Suppressor macrophage (primary cell): ENCODE data around the gene CNNM4.
A peak's percentile ranks its signal among the peaks of the same experiment; 100 is the strongest.

Source experiments
- DNase-seq, 4 experiments: peaks; one replicate each; pipeline ENCODE4 v3.0.0-alpha.2; 2020 to 2022

Gene CNNM4

DNA sequence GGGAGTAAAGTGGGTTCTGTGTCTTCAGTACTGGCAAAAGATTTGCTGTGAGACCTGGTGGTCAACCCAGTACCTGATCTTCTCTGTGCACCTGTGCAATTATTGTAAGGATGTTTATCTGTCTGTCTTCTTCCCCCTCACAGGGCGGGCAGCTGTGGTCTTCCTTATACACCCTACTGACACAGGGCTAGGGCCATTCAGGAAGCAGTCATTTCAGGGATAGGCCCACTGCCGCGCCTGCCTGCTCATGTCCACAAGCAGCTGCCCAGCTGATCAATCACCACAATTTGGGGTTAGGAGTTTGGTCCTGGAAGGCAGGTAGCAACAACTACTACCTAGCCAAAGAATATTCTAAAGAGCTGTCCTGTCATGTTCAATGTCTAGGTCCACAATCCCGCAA lies 1.2 kb upstream of the CNNM4 start:
- no peak for DNase-seq

DNA sequence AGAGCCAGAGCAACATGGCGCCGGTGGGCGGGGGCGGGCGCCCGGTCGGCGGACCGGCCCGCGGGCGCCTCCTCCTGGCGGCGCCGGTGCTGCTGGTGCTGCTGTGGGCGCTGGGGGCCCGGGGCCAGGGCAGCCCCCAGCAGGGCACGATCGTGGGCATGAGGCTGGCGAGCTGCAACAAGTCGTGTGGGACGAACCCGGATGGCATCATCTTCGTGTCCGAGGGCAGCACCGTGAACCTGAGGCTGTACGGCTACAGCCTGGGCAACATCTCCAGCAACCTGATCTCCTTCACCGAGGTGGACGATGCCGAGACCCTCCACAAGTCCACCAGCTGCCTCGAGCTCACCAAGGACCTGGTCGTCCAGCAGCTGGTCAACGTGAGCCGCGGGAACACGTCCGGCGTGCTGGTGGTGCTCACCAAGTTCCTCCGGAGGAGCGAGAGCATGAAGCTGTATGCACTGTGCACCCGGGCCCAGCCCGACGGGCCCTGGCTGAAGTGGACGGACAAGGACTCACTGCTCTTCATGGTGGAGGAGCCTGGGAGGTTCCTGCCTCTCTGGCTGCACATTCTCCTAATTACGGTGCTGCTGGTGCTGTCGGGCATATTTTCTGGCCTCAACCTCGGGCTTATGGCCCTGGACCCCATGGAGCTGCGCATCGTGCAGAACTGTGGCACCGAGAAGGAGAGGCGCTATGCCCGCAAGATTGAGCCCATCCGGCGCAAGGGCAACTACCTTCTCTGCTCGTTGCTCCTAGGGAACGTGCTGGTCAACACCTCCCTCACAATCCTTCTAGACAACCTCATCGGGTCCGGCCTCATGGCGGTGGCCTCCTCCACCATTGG lies 507 bp downstream of the CNNM4 start:
- peak; percentile 25 to 64 (median 50) for DNase-seq

DNA sequence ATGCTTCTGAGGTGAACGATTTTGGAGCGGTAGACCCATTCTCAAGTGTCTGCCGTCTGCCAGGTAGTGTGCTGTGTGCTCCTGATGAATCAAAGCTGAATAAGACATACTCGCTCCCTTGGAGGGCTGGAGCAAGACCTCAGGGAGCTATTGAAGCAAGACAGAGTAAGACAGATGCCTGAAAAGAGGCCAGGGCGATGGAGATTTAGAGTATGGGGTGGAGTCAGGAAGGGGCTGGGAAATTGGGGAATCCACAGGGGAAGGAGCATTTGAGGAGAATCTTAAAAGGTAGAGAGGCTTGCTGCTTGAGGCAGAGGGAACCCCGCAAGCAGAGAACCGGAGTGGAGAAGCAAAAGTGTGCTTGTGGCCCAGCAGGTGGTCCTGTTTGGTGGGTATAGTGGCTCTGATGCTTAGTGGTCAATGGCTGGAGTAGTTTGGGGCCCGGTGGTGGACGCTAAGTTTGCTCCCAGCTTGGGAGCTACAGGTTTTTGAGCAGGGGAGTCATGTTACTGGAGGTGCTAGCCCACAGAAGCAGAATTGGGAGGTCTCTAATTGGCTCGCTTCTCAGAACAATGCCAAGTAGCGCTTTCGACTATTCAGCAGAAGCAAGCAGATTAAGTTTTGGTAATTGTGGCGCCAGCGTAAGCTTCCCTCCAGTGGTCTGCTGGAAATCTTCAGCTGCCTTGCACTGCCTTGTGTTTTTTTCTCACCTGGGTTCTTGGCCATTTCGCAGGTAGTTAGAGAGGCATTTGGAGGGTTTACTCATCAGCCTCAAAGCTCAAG lies 2.0 kb downstream of the CNNM4 start:
- peak in 2 of 4 experiments; percentile 16 to 27 for DNase-seq

DNA sequence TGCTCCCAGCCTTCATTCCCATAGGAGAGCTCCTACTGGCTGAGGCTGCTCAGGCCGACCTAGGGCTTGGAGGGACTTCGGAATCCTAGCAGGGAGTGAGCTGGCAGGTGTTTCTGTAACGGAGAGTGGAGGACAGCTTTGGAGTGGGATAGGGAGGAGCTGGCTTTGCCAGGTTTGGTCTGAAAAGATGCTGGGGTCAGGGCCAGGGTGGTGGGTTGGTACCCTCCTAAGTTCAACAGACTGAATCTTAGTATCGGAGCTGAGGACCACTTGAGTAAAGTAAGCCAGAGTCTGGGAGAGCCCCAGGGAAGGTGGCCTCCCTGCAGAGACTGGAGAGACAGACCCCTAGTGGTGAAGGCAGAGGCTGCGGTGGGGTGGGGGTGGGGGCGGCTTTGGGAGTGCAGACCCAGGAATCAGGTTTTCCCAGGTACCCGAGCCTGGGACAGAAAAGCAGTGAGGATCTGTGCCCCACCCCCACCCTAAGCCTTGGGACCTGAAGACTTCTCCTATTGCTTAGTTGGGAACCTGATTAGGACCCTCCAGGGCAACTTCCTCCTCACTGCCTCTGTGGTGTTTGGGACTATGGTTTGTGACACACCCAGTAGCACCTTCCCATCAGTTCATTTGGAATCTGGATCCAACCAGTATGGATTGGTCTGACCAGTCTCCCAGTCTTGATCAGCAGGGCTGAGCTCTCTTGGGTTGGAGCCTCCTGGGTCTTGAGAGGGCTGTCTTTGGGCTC lies 3.0 kb downstream of the CNNM4 start:
- DNase-seq: peak in 2 of 4 experiments; percentile 18 to 22

DNA sequence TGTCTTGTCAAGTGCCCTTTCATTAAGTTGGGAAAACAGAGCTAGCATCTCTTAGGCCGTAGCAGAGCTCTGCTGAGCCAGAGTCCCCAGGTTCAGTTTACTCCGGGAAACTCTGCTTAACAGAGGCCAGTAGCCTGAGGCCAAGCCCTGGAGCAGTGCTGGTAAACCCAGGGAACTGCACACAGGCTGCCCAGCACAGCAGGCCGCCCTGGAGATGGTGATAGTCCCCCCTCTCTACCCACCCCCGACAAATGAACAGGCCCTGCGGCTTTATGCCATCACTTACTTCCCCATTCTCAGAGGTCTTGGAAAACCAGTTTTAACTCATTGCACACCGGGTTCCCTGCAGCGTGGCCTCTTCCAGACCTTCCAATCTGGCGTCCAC lies 3.5 kb downstream of the CNNM4 start:
- DNase-seq: peak; percentile 73 to 84 (median 82)

DNA sequence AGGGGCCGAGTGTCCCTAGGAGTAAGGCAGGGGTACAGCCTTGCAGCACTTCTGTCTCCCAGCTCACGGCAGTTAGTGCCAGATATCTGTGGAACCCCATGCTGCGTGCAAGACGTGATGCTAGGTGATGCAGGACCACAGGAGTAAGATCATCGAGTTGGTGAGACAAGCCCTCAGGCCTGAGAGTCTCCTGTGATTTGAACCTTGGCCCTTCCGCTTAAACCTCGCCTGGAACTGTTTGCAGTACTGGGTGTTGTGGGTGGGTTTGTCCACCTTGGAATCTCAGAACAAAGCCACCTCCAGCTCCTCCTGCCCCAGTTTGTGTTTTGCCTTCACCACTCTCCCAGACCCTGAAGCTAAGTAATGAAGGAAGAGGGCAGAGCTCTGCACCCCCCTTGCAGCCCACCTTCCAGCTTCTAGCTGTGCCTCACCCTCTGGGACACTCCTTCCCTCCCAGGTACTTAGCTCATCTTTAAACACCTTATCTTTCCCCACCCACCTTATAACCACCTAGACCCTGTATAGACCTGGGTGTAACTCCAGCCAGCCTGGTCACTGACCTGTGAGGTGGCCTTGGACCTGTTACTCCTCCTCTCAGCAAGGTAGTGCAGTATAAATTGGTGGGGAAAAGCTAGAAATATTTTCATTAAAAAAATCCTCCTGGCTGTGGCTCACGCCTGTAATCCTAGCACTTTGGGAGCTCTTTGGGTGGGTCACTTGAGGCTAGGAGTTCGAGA lies 6.6 kb downstream of the CNNM4 start:
- no peak for DNase-seq

DNA sequence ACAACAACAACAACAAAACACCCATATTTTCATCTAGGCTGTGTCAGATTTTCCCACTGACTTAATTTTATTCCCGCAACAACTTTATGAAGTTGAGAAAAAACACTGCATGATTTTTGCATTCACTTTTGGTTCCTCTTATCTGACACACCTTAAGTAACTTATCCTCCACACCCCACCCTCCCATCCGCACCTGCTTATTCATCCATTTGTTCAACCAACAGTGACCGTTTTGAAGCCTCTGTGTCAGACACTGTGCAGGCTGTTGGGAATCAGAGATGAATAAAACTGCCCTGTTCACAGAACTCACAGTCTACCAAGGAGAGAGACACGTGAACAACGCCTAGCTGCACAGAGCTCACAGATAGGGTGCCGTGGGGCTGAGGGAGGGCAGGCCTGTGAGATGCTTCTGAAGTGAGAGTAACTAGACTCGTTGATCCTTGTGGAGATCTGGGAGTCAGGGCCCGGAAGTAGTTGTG lies 7.4 kb downstream of the CNNM4 start:
- no peak for DNase-seq

DNA sequence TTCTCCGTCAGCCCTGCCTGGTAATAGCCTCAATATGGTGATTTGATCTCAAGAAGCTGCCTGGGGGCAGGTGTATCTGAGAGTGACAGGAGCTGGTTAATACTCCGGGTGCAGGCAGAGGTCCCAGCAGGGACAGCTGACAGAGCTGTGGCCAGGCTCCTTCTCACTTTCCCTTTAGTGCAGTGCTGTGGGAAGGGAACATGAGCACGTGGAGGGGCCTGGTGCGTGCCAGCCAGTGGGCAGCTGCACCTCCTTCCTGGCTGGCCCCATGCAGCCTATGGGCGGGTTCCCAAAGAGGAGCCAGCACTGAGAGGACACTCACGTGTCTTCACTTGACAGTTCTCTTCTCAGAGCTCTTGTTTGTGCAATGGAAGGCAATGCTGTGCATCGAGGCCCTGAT lies 9.1 kb downstream of the CNNM4 start:
- DNase-seq: peak; percentile 77 to 91 (median 86)

DNA sequence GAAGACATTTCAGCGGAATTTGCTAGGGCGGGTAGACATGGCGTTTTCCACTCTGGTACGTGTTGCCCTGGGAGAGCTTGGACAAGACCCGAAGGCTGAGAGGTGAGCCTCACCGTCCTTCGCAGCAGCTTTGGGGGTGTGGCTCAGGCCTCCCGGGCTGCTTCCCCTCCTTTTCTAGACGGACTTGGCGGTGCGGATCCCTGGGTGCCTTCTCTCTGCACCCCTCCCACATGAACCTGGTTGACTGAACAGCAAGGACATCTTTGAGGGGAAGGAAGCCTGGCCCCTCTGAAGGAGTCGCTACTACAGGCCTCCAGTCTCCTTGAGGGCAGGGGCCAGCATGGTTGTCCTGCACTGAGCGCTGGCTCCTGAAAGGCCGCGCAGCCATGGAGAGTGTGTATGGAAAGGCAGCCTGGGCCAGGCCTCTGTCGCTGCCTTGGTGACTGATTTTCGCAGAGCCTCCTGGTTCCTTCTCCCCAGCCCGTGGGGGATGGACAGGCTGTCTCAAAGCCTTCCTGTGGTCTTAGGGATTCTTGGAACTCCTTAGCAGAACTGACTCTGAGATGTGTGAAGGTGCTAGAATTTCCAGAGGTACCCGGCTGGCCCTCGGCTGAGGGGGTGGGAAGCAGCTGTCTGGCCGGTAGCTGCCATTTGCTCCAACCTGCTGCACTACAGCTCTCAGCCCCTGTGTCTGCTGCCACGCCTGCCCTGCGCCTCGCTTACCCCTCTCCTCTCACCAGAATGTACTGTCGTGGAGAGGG lies 9.9 kb downstream of the CNNM4 start:
- DNase-seq: no peak

DNA sequence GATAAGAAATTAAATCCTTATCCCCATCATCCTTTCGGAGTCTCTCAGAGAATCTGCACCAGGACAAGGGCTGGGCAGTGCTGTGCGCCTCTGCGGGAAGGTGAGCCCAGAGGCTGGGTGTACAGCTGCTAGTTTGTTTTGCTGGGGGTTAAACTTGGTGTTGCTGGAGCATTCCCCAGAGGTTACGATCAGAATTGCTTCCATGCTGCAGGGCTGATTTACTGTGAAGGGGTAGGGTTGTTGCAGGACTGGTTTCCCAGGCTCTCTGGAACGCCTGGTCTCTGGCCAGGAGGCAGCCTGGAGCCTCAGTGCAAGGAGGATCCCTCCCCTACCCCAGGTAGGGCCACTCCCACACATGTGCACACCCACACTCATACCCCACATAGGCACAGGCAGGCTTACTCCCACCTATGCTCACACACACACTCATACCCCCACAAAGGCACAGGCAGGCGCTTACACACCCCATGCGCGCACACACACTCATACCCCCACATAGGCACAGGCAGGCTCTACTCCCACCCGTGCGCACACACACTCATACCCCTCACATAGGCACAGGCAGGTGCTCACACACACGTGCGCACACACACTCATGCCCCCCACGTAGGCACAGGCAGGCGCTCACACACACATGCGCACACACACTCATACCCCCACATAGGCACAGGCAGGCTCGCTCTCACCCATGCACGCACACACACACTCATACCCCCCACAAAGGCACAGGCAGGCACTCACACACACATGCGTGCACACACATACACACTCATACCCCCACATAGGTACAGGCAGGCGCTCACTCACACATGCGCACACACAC lies 11.3 kb downstream of the CNNM4 start:
- no peak for DNase-seq

DNA sequence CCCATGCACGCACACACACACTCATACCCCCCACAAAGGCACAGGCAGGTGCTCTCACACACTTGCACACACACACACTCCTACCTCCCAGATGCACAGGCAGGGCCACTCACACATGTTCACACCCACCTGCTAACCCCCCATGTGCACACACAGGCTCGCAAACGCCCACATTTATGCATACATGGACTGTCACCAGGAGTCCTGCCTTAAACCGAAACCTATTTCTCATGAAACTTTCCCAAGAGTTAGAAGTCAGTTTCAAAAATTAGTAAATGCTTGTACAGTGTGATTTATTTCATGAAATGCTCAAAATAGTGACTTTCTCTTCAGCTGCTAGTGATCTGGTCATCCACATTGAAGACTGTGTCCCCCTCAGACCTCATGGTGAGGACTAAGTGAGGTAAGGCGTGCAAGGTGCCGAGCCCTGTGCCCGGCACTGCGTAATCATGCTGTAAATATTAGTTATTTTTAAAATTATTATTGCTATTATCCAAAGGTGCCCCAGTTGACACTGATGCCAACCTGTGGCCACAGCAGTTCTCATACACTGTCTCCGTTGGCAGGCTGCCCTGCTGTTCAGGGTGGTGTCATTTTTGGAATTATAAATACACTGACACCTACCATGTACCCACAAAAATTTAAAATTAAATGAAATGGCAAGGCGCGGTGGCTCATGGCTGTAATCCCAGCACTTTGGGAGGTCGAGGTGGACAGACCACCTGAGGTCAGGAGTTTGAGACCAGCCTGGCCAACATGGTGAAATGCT lies 12.4 kb downstream of the CNNM4 start:
- DNase-seq: no peak

DNA sequence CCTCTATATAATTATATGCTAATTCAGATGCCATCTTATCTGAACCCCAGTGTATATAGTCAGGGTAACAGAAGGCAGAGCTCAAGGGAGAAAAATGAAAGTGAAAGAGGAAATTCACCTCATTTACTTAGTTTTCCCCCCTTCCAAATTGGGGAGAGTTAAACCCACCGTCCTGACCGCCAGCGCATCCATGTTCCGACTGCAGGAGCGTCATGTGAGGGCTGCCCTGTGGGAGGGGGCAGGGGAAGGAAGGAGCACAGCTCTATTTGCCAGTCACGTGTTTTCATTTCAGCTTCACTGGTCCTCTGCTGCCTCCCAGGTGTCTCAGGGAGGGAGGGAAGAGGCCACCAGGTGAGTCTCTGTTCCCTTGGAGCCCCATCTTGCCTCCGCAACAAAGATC lies 13.2 kb downstream of the CNNM4 start:
- DNase-seq: peak in 3 of 4 experiments; percentile 29 to 45 (median 35)

DNA sequence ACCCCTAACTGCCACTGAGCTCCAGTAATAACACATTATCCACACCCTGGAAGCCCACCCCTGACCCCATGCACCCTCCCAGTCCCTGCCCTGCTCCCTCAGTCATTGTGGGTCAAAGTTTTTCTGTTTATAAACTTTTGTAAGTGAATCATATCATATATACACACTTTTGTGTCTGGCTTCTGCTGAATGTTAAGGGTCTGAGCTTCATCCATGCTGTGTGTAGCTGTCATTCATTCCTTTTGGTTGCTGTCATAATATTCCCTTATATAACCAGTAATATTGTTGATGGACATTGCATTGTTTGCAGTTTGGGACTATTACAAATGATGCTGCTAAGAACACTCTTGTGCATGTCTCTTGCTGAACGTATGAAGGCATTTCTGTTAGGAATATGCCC lies 14.5 kb downstream of the CNNM4 start:
- no peak for DNase-seq

DNA sequence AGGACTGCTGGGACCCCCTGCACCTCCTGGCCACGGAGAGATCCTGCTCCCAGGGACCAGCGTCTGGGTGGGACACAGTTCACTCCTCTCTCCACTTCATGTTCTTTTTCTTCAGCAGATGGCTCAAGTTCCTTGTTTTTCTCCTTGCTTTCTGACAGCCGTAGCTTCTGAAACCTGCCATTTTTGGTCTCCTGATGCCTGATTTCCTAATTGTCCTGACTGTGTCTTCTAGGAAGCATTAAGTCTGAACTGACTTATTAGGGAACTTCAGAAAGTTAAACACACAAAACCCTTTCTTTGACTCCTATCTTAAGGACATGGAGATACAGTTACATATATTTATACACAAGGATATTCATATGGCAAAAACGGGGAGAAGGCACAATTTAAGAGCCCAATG lies 22.7 kb downstream of the CNNM4 start:
- DNase-seq: peak; percentile 44 to 74 (median 65)

DNA sequence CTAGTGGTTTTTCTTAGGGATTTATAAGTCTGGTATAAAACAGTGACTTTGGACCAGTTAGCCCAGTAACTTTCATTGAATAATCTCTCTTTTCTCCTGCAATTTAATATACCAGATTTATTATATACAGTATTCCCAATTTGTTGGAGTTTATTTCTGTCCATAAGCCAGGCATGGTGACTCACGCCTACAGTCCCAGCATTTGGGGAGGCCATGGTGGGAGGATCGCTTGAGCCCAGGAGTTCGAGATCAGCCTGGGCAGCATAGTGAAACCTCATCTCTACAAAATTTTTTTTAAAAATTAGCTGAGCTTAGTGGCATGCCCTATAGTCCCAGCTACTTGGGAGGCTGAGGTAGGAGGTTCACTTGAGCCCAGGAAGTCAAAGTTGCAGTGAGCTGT lies 26.7 kb downstream of the CNNM4 start:
- no peak for DNase-seq

DNA sequence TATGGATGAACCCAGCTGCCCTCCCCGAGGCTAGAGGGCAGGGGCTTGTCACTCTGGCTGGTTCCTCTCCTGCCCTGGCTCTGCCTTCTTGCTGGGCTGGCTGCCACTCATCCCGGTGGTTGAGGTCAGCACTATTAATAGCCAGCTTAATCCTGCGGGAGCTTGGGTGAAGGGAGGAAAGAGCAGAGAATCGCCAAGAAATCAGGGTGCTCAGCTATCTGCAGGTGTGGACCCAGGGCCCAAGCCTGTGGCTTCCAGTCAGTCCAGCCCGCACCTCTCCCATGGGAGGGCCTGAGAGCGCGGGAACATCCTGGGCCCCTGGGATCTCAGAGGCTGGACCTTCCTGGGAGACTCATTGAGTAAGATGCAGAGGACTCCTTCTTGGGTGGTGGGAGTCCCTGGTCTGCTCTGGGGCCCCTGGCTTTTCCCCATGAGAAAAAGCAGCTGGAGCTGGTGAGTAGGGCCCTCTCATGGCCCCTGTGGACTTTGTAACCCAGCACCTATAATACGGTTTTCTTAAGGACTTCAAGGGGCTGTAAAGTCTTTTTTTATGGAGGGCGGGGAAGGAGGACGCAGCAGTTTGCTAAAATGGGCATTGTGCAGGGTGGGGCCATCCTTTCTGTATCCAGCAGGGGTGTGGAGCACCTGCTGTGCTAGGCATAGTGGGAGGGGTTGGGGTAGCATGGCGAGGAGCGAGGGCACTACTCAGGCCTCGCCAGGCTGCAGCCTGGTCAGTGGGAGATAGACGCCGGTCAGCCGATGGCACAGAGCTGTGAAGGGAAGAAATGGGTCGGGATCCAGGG lies 27.9 kb downstream of the CNNM4 start:
- no peak for DNase-seq

DNA sequence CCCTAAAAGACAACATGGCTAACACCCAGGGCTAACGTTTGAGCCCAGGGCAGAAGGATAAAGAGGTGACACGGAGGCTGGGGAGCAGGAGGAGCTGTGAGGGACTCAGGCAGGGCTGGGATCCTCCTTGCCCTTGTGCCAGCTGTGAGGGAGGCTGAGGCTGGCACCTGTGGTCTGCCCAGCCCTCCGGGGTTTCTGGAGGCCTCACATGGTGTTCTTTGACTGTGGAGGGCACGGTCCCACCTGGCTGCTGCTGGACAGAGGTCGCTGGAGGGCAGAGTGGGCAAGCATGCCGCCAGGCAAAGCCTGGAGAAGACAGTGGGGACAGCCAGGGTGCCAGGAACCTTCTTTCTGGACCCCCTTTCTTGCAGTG lies 28.5 kb downstream of the CNNM4 start:
- DNase-seq: no peak

DNA sequence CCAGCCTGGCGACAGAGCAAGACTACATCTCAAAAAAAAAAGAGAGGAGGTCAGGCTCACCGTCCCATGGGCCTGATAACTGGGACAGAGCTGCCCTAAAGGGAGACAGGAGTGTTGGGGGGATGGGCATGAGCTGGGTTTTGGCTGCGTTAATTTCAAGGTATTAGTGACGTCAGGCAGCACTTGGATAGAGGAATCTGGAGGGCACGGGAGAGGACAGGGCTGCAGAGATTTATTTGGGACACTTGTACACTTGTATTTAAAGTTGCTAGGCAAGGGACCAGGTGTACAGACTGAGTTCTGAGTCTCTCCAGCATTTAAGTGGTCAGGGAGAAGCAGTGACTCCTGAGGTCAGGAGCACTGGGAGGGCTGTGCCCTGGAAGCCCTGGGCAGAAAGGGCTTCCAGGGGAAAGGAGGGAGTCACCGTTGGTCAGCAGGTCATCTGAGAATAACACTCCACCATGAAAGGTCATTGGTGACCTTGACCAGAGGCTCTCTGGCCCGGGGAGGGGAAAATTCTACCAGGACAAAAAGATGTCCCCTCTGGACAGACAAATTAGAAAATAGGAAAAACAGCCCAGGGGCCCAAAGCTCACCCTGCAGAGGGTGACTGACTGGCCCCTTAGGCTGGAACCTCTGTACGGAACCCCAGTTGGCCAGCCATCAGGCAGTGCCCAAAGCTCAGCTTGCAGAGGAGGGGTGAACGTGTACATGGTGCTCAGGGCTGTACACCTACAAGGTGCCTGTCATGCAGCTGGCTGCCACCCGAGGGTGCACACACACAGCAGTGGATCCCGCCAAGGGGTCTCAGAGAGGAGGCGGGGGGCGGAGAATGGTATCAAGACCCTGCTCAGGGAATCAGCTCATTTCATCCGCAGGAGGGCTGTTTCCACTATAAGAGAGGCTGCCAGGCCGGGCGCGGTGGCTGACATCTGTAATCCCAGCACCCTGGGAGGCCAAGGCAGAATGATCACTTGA lies 32.4 kb downstream of the CNNM4 start:
- DNase-seq: no peak
